BJ (cell line): Measurements from ENCODE around the gene COA1. TPM values are rescaled to one million over a fixed set of nuclear protein-coding genes. Genes with fewer than 3 reads are reported as not detected.

Experiments
- CTCF ChIA-PET: fragments of 350-600 bp; formaldehyde crosslinking; extraction: SDS; loops from one replicate; lab custom pipeline; 2021; ENCODE audit warnings: antibody characterized with exemption, inconsistent platforms; lab: Yijun Ruan, JAX
- POLR2A ChIA-PET: fragments of 300-600 bp; sonication (Branson Sonifier 250); formaldehyde crosslinking; extraction: SDS; loops from one replicate; lab custom pipeline; 2021; ENCODE audit warnings: antibody characterized with exemption; lab: Charles Lee
- DNase-seq: peaks from one replicate; pipeline ENCODE4 v3.0.0-alpha.2; 2011; ENCODE audit warnings: low read depth
- H3K27me3 ChIP-seq: 2 replicates; pipeline ENCODE4 v1.6.0; 2011; ENCODE audit warnings: low read length; ENCODE audit not compliant: control insufficient read depth, insufficient read depth
- H3K36me3 ChIP-seq: 2 replicates; pipeline ENCODE4 v1.5.1; 2011; ENCODE audit warnings: low read length; ENCODE audit not compliant: control insufficient read depth, insufficient read depth
- H3K4me3 ChIP-seq: 2 replicates; pipeline ENCODE4 v1.5.1; 2011; ENCODE audit warnings: low read depth, mild to moderate bottlenecking, control low read depth, low read length
- CTCF ChIP-seq: IDR thresholded peaks from 2 replicates; pipeline ENCODE4 v1.5.1; 2011; ENCODE audit warnings: low read depth, mild to moderate bottlenecking, control low read depth, inconsistent platforms, low read length, moderate library complexity; ENCODE audit not compliant: insufficient read depth
- polyA plus RNA-seq: library from polyadenylated mRNA; depleted of rRNA; stranded (reverse); fragments of >200 nt; gene quantifications from 2 replicates; pipeline ENCODE4 v1.2.3, GENCODE V29; 2011

The COA1 gene
- polyA plus RNA-seq, 1 experiment: 20.2 TPM

GRCh38 chr7:43753843-43754242, 24.5 kb upstream of the COA1 start:
- Histone ChIP-seq H3K4me3 (no peak overlapping the region), H3K27me3 (no peaks in the 10 kb centered on the region; the same call in 1 of the 2 replicates), H3K36me3 (no peaks in the 10 kb centered on the region)
- POLR2A ChIA-PET: no interaction called here
- CTCF ChIA-PET: no interaction called here
- DNase-seq: no peak
- no peak for TF ChIP-seq CTCF

- ChIA-PET CTCF (no interaction called here), POLR2A (no interaction called here)
- Histone ChIP-seq H3K27me3 (no peaks in the 10 kb centered on the region; the same call in none of the 2 replicates), H3K4me3 (no peak overlapping the region), H3K36me3 (no peaks in the 10 kb centered on the region)
- no peak for DNase-seq
- TF ChIP-seq CTCF: no peak
Observed at GRCh38 chr7:43753271-43753810, 24.0 kb upstream of the COA1 start.

- Histone ChIP-seq H3K27me3 (peaks cover 2% of the 10 kb centered on the region), H3K36me3 (no peaks in the 10 kb centered on the region), H3K4me3 (no peak overlapping the region)
- TF ChIP-seq CTCF: no peak
- CTCF ChIA-PET: interaction anchor here (0.6 kb wide), 1 partner anchor 20 kb away, joined by 3 read pairs; no protein-coding TSS in a partner anchor
- no peak for DNase-seq
- POLR2A ChIA-PET: no interaction called here
Observed at GRCh38 chr7:43752411-43752810, 23.1 kb upstream of the COA1 start.

- TF ChIP-seq CTCF: no peak
- H3K36me3 ChIP-seq: no peaks in the 10 kb centered on the region
- H3K4me3 ChIP-seq: no peak overlapping the region
- no peak for DNase-seq
- H3K27me3 ChIP-seq: peaks cover 6% of the 10 kb centered on the region
- CTCF ChIA-PET: no interaction called here
- POLR2A ChIA-PET: no interaction called here
Observed at GRCh38 chr7:43750016-43750887, 20.9 kb upstream of the COA1 start.

- ChIA-PET POLR2A (no interaction called here), CTCF (interaction anchor here (1.1 to 1.2 kb wide), 2 partner anchors 9 to 90 kb away, joined by 3 read pairs; partner anchors contain the start of gene BLVRA)
- no peak for TF ChIP-seq CTCF
- peaks cover 6% of the 10 kb centered on the region for H3K27me3 ChIP-seq
- no peak for DNase-seq
- H3K36me3 ChIP-seq: no peaks in the 10 kb centered on the region
- no peak overlapping the region for H3K4me3 ChIP-seq
Observed at GRCh38 chr7:43749383-43749940, 20.1 kb upstream of the COA1 start.
